ENCODE measurements around the gene ASB13. TPM values are rescaled to one million over a fixed set of nuclear protein-coding genes. Genes with fewer than 3 reads are reported as not detected.

ASB13 gene
- total and polyA plus RNA-seq, 4 donors, result 14.3 to 35.8 (median 23.6) TPM

DNA sequence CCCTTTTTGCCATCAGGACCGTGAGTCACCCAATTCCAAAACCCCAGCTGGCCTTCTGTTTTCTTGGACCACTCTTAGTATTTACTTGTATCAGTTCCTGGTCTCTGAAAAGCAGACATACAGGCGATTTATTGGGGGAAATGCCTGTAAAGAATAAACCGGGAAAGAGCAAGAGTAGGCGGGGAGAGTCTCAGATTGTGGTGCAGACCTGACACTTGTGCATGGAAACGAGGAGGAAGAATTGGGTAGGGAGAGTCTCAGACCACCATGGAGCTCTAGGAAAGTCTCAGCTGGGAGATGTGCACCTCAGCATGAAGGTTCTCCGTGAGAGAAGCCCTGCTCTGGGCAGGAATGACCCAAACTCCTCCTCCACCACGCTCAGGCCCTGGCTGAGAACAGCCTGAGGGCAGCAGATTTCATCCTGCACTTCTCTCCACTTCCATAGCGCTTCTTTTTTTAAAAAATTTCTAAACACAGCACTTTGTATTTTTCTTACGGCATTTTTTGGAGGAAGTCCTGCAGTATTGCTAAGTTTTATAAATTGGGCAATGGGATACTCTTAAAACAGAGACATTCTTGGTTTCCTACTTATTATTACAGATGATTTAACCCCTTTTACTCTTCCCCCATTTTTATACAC, 12.1 kb upstream of the ASB13 start:
- Histone ChIP-seq H3K9me3 (ENCODE audit: control insufficient read depth, insufficient read depth, low read length) (no peaks in the 10 kb centered on the region), H3K4me3 (ENCODE audit: low read depth, low read length) (no peak overlapping the region), H3K27me3 (ENCODE audit: control insufficient read depth, insufficient read depth, low read length) (peaks cover 2% of the 10 kb centered on the region), H3K36me3 (ENCODE audit: control insufficient read depth, insufficient read depth, low read length) (no peaks in the 10 kb centered on the region), H3K27ac (ENCODE audit: low read depth, low read length) (no peak overlapping the region), H3K4me1 (ENCODE audit: control insufficient read depth, insufficient read depth, low read length) (no peaks in the 10 kb centered on the region)
- WGBS (ENCODE audit: insufficient coverage), result 61% methylated on average over 7 of the region's 9 CpGs
- DNase-seq (ENCODE audit: low read depth in 4 of 6, low spot score in 6 of 6), result no peak

DNA sequence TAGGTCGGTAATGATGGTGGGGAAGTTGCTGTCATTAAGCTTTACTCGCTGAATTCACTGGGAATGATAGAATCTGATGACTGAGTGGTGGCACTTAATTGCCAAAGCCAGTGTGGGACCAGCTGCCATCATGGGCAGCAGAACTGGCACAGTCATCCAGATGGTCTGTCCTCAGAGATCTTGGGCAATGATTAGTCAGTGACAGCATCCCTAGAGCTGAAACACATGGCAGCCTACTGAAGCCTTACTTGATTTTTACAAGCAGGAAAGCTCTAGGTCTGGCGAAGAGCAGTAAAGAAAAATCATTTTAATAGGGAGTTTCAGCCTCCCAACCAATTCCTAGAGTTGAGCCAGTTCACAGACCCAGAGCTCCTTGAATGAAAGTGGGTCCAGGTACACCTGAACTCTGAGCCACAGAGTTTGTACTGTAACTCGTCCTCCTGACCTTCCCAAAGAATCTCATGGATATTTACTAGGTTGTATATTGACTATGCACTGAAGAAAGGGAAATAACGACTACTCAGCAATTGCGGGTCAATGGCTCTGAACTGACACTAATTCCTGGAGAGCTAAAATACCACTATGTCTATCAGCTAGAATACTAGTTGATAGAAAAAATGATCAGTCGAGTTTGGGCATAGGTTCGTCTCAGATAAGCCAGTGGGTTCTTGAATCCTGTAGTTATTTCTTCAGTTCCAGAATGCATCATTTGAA, 4.4 kb upstream of the ASB13 start:
- DNase-seq (ENCODE audit: low read depth in 4 of 6, low spot score in 6 of 6), result peak in 1 of 6 donors; percentile 16
- no peaks in the 10 kb centered on the region for H3K9me3 ChIP-seq (ENCODE audit: control insufficient read depth, insufficient read depth, low read length)
- H3K27ac ChIP-seq (ENCODE audit: low read depth, low read length), result no peak overlapping the region
- peaks cover 6% of the 10 kb centered on the region for H3K4me1 ChIP-seq (ENCODE audit: control insufficient read depth, insufficient read depth, low read length)
- 67% methylated on average over 3 of the region's 8 CpGs for WGBS (ENCODE audit: insufficient coverage)
- no peaks in the 10 kb centered on the region for H3K36me3 ChIP-seq (ENCODE audit: control insufficient read depth, insufficient read depth, low read length)
- no peaks in the 10 kb centered on the region for H3K27me3 ChIP-seq (ENCODE audit: control insufficient read depth, insufficient read depth, low read length)
- no peak overlapping the region for H3K4me3 ChIP-seq (ENCODE audit: low read depth, low read length)

DNA sequence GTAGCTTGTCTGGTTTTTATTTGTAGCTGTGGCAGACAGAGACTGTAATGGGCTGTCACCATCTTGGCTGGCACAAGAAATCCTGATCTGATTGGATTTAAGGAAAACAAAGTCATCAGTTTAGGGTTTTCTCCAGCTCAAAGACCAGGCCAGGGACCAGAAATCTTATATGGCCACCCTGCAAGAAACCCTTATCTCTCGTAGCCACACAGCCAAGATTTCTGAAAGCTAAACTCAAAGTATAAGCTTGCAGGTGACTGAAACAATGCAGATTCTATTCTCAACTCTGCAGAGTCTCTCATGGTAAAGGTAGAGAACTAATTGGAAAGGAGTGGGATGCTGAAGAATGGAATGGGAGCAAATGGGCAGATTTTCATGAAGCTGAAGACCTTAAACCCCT, 3.2 kb upstream of the ASB13 start:
- no peak overlapping the region for H3K4me3 ChIP-seq (ENCODE audit: low read depth, low read length)
- no peaks in the 10 kb centered on the region for H3K27me3 ChIP-seq (ENCODE audit: control insufficient read depth, insufficient read depth, low read length)
- no peaks in the 10 kb centered on the region for H3K36me3 ChIP-seq (ENCODE audit: control insufficient read depth, insufficient read depth, low read length)
- H3K4me1 ChIP-seq (ENCODE audit: control insufficient read depth, insufficient read depth, low read length), result peaks cover 8% of the 10 kb centered on the region
- no peak overlapping the region for H3K27ac ChIP-seq (ENCODE audit: low read depth, low read length)
- WGBS (ENCODE audit: insufficient coverage), result no CpG with 5 or more reads among the region's 1 CpG
- H3K9me3 ChIP-seq (ENCODE audit: control insufficient read depth, insufficient read depth, low read length), result no peaks in the 10 kb centered on the region
- DNase-seq (ENCODE audit: low read depth in 4 of 6, low spot score in 6 of 6), result no peak

DNA sequence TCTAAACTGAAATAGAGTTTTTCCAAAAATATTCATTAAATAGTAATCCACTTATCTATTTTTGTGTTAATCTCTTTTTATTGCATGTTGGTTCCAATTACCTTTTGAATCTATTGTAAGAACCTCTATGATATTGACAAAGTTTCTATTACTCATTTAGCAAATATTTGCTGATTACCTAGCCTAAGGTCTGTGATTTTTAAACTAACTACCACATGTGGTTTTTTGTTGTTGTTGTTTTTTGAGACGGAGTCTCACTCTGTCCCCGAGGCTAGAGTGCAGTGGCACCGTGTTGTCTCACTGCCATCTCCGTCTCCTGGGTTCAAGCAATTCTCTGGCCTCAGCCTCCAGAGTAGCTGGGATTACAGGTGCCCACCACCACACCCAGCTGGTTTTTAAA, 2.0 kb upstream of the ASB13 start:
- Histone ChIP-seq H3K9me3 (ENCODE audit: control insufficient read depth, insufficient read depth, low read length) (no peaks in the 10 kb centered on the region), H3K36me3 (ENCODE audit: control insufficient read depth, insufficient read depth, low read length) (no peaks in the 10 kb centered on the region), H3K27ac (ENCODE audit: low read depth, low read length) (no peak overlapping the region), H3K27me3 (ENCODE audit: control insufficient read depth, insufficient read depth, low read length) (no peaks in the 10 kb centered on the region), H3K4me3 (ENCODE audit: low read depth, low read length) (no peak overlapping the region), H3K4me1 (ENCODE audit: control insufficient read depth, insufficient read depth, low read length) (peaks cover 12% of the 10 kb centered on the region)
- WGBS (ENCODE audit: insufficient coverage), result 100% methylated on average over 1 of the region's 4 CpGs
- no peak for DNase-seq (ENCODE audit: low read depth in 4 of 6, low spot score in 6 of 6)

DNA sequence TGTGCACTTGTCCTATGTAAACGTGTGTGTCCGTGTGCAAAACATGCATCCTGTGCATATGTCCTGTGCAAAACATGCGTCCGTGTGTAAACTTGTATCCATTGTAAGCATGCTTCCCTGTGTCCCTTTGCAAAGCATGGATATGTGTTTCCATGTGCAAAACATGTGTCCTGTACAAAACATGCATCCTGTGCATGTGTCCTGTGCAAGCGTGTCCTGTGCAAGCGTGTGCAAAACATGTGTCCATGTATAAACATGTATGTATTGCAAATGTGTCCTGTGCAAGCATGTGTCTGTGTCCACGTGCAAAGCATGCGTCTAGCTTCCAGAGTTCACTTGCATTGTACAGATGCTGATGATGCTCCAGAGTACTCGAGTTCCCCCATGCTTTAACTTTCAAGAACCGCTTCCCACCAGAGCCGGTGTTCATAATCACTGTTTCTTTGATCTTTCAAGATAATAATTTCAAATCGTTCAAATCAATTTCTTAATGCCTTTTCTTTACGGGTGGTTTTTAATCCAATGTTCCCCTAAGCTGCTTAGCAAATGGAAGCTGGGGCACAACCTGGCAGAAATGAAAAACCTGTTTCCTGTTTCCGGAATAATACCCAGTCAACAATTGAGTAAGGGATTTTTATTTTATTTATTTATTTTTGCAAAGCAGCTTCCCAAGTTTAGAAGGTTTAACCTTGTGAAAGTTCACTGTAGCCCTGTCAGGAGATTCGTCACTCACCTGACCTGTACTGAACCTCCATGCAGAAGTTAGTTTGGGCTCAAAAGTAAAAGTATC, 641 bp upstream of the ASB13 start:
- Histone ChIP-seq H3K9me3 (ENCODE audit: control insufficient read depth, insufficient read depth, low read length) (no peaks in the 10 kb centered on the region), H3K36me3 (ENCODE audit: control insufficient read depth, insufficient read depth, low read length) (no peaks in the 10 kb centered on the region), H3K27ac (ENCODE audit: low read depth, low read length) (no peak overlapping the region), H3K27me3 (ENCODE audit: control insufficient read depth, insufficient read depth, low read length) (no peaks in the 10 kb centered on the region), H3K4me3 (ENCODE audit: low read depth, low read length) (peak overlapping the region; percentile 59), H3K4me1 (ENCODE audit: control insufficient read depth, insufficient read depth, low read length) (peaks cover 15% of the 10 kb centered on the region)
- WGBS (ENCODE audit: insufficient coverage), result 46% methylated on average over 14 of the region's 15 CpGs
- peak in 2 of 6 donors; percentile 3 to 44 for DNase-seq (ENCODE audit: low read depth in 4 of 6, low spot score in 6 of 6)

DNA sequence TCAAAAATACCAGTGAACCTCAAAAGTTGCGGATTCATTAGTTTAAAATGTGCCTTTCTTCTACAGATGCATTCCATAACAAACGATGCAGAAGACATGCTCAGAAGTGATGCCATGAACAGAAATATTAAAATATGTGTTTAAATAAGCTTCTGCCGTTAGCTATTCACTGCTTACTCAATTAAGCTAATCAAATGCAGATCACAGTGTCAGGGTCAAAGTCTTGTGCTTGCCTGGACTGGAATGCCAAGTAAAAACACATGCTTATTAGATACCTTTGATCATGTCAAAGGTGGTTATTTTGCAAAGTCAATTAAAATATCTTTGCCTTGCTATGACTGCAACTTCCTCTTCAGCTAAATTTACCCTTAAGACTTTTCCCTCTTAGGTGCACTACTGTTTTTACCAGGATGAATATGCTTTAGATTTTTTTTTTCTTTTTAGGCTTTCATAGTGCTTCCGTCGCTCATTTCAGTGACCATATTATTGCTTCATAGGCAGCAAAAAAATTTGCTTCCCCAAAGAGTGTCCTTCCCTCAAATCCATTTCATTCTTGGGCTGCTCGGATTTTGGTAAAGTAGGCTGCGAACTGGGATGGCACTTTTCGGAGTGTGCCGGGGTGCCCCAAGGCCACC, 905 bp downstream of the ASB13 start:
- Histone ChIP-seq H3K27me3 (ENCODE audit: control insufficient read depth, insufficient read depth, low read length) (no peaks in the 10 kb centered on the region), H3K27ac (ENCODE audit: low read depth, low read length) (no peak overlapping the region), H3K36me3 (ENCODE audit: control insufficient read depth, insufficient read depth, low read length) (peaks cover 6% of the 10 kb centered on the region), H3K4me1 (ENCODE audit: control insufficient read depth, insufficient read depth, low read length) (peaks cover 23% of the 10 kb centered on the region), H3K4me3 (ENCODE audit: low read depth, low read length) (peak overlapping the region; percentile 59), H3K9me3 (ENCODE audit: control insufficient read depth, insufficient read depth, low read length) (no peaks in the 10 kb centered on the region)
- DNase-seq (ENCODE audit: low read depth in 4 of 6, low spot score in 6 of 6), result peak in 1 of 6 donors; percentile 18
- 5% methylated on average over 4 of the region's 9 CpGs for WGBS (ENCODE audit: insufficient coverage)

DNA sequence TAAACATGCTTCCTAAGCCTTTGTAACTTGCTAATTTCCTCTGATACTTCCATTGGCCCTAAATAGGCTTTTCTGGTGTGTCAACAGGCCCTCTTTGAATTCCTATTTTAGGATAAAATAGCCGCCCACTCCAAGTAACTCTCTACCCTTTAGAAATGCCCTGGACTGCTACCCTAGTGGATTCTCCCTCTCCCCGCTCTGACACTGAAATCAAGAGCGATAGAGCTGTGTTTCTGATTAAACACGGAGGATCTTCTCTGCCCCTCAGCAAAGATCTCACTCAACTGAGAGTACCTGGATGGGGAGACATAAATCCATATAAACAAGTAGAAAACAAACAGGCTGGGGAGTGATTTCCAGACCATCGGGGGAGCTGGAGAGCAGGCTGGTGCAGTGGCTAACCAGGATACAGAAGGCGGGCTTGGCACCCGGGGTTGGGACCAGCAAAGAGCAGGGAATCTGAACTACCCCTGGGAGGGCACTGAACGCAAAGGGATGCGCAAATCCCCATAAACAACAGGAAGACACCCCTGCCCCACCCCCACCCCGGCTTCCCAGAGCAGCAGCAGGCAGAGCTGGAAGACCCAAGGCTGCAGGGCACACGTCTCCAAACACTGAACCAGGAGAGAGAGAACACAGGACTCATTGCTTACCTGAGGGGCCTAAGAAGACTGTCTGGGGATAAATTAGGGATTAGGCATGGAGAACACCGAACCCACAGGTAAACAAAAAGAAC, 2.5 kb downstream of the ASB13 start:
- DNase-seq (ENCODE audit: low read depth in 4 of 6, low spot score in 6 of 6), result no peak
- H3K36me3 ChIP-seq (ENCODE audit: control insufficient read depth, insufficient read depth, low read length), result peaks cover 6% of the 10 kb centered on the region
- no peak overlapping the region for H3K4me3 ChIP-seq (ENCODE audit: low read depth, low read length)
- WGBS (ENCODE audit: insufficient coverage), result 49% methylated on average over 8 of the region's 12 CpGs
- H3K4me1 ChIP-seq (ENCODE audit: control insufficient read depth, insufficient read depth, low read length), result peaks cover 23% of the 10 kb centered on the region
- no peak overlapping the region for H3K27ac ChIP-seq (ENCODE audit: low read depth, low read length)
- H3K27me3 ChIP-seq (ENCODE audit: control insufficient read depth, insufficient read depth, low read length), result no peaks in the 10 kb centered on the region
- no peaks in the 10 kb centered on the region for H3K9me3 ChIP-seq (ENCODE audit: control insufficient read depth, insufficient read depth, low read length)

DNA sequence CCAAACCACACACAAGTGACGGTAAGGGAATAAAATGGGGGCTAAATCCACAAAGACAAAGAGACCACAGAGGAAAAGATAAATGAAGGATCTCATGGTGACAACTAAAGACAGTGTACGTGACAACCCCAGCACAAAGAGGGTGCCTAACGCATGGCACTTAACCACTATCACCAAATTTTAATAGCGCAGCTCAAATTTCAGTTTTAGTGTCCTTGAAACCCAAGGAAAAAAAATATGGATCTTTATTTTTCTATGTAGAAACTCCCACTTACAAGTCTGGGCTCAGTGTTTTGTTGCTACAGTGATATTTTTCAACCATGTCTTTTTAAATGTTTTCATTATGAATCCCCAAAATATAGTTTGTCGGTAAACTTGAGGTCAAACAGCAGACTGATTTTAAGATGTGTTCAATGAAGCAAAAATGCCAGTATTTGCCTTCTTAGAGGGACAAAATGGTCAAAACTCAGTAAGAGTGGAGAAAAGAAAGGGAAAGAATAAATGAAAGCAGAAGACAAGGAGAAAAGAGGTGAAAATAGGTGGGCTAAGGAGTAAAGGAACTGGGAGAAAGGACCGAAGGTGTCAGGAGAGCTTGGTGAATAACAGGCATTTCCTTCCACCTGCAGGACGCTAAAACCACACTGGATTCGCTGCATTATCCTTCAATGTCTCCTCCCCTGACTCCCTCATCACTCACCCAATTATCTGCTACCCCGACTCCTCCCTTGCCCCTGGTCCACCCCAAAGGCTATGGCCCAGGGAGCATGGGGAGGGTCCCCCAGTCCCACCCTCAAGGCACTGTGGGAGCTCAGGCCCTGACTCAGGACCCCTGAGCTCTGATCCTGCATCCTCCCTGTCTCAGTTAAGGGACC, 3.5 kb downstream of the ASB13 start:
- Histone ChIP-seq H3K27me3 (ENCODE audit: control insufficient read depth, insufficient read depth, low read length) (no peaks in the 10 kb centered on the region), H3K4me3 (ENCODE audit: low read depth, low read length) (no peak overlapping the region), H3K9me3 (ENCODE audit: control insufficient read depth, insufficient read depth, low read length) (no peaks in the 10 kb centered on the region), H3K27ac (ENCODE audit: low read depth, low read length) (no peak overlapping the region), H3K36me3 (ENCODE audit: control insufficient read depth, insufficient read depth, low read length) (peaks cover 6% of the 10 kb centered on the region), H3K4me1 (ENCODE audit: control insufficient read depth, insufficient read depth, low read length) (peaks cover 23% of the 10 kb centered on the region)
- 50% methylated on average over 3 of the region's 9 CpGs for WGBS (ENCODE audit: insufficient coverage)
- no peak for DNase-seq (ENCODE audit: low read depth in 4 of 6, low spot score in 6 of 6)

Data from spinal cord (tissue), 10 donors.